SK-N-SH treated with all-trans-retinoic acid at 6 μM for 48 hours (cell line): Measurements from ENCODE around the gene QKI.

ENCODE experiments used
- ATAC-seq: fragments of 200-7000 bp; cut with Tn5 transposase; 3 replicates; pipeline ENCODE4 v1.9.1; 2020; ENCODE audit warnings: mild to moderate bottlenecking, moderate library complexity
- BACH2 ChIP-seq: fragments of 250-450 bp; sonication (Bioruptor Pico); IDR thresholded peaks from 2 replicates; pipeline ENCODE4 v1.9.0; 2021; ENCODE audit warnings: mild to moderate bottlenecking, borderline replicate concordance
- CSDC2 ChIP-seq: fragments of 250-450 bp; sonication (Bioruptor Pico); IDR thresholded peaks from 2 replicates; pipeline ENCODE4 v1.5.0; 2020; ENCODE audit warnings: mild to moderate bottlenecking, moderate library complexity
- CSRNP3 ChIP-seq: fragments of 250-450 bp; sonication (Bioruptor Pico); IDR thresholded peaks from 2 replicates; pipeline ENCODE4 v1.5.1; 2021; ENCODE audit warnings: mild to moderate bottlenecking, moderate library complexity
- ESRRG ChIP-seq: fragments of 250-450 bp; sonication (Bioruptor Pico); IDR thresholded peaks from 2 replicates; pipeline ENCODE4 v1.6.1; 2021; ENCODE audit warnings: mild to moderate bottlenecking
- GLIS3 ChIP-seq: fragments of 250-450 bp; sonication (Bioruptor Pico); IDR thresholded peaks from 2 replicates; pipeline ENCODE4 v1.5.0; 2020; ENCODE audit warnings: mild to moderate bottlenecking, moderate library complexity
- ISL1 ChIP-seq: fragments of 250-450 bp; sonication (Bioruptor Pico); IDR thresholded peaks from 2 replicates; pipeline ENCODE4 v2.1.2; 2022; ENCODE audit warnings: mild to moderate bottlenecking, moderate library complexity
- OSR1 ChIP-seq: fragments of 250-450 bp; sonication (Bioruptor Pico); IDR thresholded peaks from 2 replicates; pipeline ENCODE4 v1.8.0; 2022; ENCODE audit warnings: moderate library complexity, mild to moderate bottlenecking, inconsistent platforms
- PPARA ChIP-seq: fragments of 250-450 bp; sonication (Bioruptor Pico); IDR thresholded peaks from 2 replicates; pipeline ENCODE4 v1.5.0; 2020; ENCODE audit warnings: mild to moderate bottlenecking, borderline replicate concordance
- RARB ChIP-seq: fragments of 250-450 bp; sonication (Bioruptor Pico); IDR thresholded peaks from 2 replicates; pipeline ENCODE4 v1.8.0; 2021; ENCODE audit warnings: mild to moderate bottlenecking, moderate library complexity
- SNAI2 ChIP-seq: fragments of 250-450 bp; sonication (Bioruptor Pico); IDR thresholded peaks from 2 replicates; pipeline ENCODE4 v1.5.0; 2020; ENCODE audit warnings: mild to moderate bottlenecking, moderate library complexity
- TCF4 ChIP-seq: fragments of 250-450 bp; sonication (Bioruptor Pico); IDR thresholded peaks from 2 replicates; pipeline ENCODE4 v1.8.0; 2021; ENCODE audit warnings: mild to moderate bottlenecking, moderate library complexity, borderline replicate concordance
- TOX ChIP-seq: fragments of 250-450 bp; sonication (Bioruptor Pico); IDR thresholded peaks from 2 replicates; pipeline ENCODE4 v1.8.0; 2021; ENCODE audit warnings: mild to moderate bottlenecking, moderate library complexity, borderline replicate concordance
- ZC3H10 ChIP-seq: fragments of 250-450 bp; sonication (Bioruptor Pico); IDR thresholded peaks from 2 replicates; pipeline ENCODE4 v1.5.1; 2021; ENCODE audit warnings: mild to moderate bottlenecking, moderate library complexity
- ZFP3 ChIP-seq: fragments of 250-450 bp; sonication (Bioruptor Pico); IDR thresholded peaks from 2 replicates; pipeline ENCODE4 v1.5.0; 2020; ENCODE audit warnings: mild to moderate bottlenecking, moderate library complexity
- ZFP30 ChIP-seq: fragments of 450-650 bp; formaldehyde crosslinking; IDR thresholded peaks from 2 replicates; pipeline ENCODE4 v1.5.0; 2022; ENCODE audit warnings: mild to moderate bottlenecking, moderate library complexity
- ZNF565 ChIP-seq: fragments of 450-650 bp; formaldehyde crosslinking; conservative IDR thresholded peaks from 2 replicates; pipeline ENCODE4 v1.5.0; 2020; ENCODE audit warnings: low read depth, mild to moderate bottlenecking, moderate library complexity
- ZNF70 ChIP-seq: fragments of 450-650 bp; formaldehyde crosslinking; IDR thresholded peaks from 2 replicates; pipeline ENCODE4 v1.5.0; 2020; ENCODE audit warnings: mild to moderate bottlenecking, moderate library complexity
- ZNF8 ChIP-seq: fragments of 450-650 bp; formaldehyde crosslinking; IDR thresholded peaks from 2 replicates; pipeline ENCODE4 v1.5.0; 2020; ENCODE audit warnings: mild to moderate bottlenecking, moderate library complexity
- TF ChIP-seq, protein P1 (sequence below): fragments of 250-450 bp; sonication (Bioruptor Pico); IDR thresholded peaks from 2 replicates; pipeline ENCODE4 v1.5.1; 2020; ENCODE audit warnings: low read depth, mild to moderate bottlenecking, moderate library complexity
- TF ChIP-seq, protein P2 (sequence below): fragments of 250-450 bp; sonication (Bioruptor Pico); IDR thresholded peaks from 2 replicates; pipeline ENCODE4 v1.5.0; 2020; ENCODE audit warnings: mild to moderate bottlenecking, moderate library complexity
- TF ChIP-seq, protein P3 (sequence below): fragments of 250-450 bp; sonication (Bioruptor Pico); IDR thresholded peaks from 2 replicates; pipeline ENCODE4 v1.8.0; 2021; ENCODE audit warnings: low read depth, mild to moderate bottlenecking, moderate library complexity, borderline replicate concordance
- TF ChIP-seq, protein P4 (sequence below): fragments of 250-450 bp; sonication (Bioruptor Pico); IDR thresholded peaks from 2 replicates; pipeline ENCODE4 v1.8.0; 2020; ENCODE audit warnings: mild to moderate bottlenecking, moderate library complexity, borderline replicate concordance

The QKI gene

GRCh38 chr6:163397326-163397725 lies 17.2 kb upstream of the QKI start:
- ATAC-seq: no peak
- TF ChIP-seq TOX (CRISPR knock-in tag) (no peak), PPARA (no peak), CSDC2 (CRISPR knock-in tag) (no peak), GLIS3 (CRISPR knock-in tag) (no peak), ZC3H10 (no peak), OSR1 (no peak), ZNF8 (no peak), RARB (CRISPR knock-in tag) (no peak), ZNF70 (no peak), ZFP30 (CRISPR knock-in tag) (no peak), ISL1 (CRISPR knock-in tag) (no peak)

DNA sequence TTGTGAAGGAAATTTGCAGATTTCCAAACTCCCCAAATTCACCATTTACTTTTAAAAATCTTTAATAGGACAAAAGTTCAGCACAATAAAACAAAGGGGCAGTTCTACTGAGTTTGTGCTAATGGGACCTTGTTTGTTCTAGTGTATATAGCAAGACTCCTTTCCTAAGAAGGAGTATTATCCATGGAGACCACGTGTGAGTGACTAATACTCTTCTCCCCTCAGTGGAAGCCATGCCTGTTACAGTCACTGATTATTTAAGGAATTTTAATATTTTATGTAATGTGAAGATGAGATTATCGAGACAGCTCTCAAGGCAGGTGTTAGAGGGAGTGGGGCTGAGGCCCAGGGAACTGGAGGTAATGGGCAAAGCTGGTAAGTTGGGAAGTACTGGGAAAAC lies 16.4 kb upstream of the QKI start:
- TF ChIP-seq ZNF565 (CRISPR knock-in tag) (no peak), CSRNP3 (CRISPR knock-in tag) (no peak), ZFP30 (CRISPR knock-in tag) (no peak), ZNF70 (no peak), ESRRG (CRISPR knock-in tag) (no peak)
- TF ChIP-seq, protein P1, sequence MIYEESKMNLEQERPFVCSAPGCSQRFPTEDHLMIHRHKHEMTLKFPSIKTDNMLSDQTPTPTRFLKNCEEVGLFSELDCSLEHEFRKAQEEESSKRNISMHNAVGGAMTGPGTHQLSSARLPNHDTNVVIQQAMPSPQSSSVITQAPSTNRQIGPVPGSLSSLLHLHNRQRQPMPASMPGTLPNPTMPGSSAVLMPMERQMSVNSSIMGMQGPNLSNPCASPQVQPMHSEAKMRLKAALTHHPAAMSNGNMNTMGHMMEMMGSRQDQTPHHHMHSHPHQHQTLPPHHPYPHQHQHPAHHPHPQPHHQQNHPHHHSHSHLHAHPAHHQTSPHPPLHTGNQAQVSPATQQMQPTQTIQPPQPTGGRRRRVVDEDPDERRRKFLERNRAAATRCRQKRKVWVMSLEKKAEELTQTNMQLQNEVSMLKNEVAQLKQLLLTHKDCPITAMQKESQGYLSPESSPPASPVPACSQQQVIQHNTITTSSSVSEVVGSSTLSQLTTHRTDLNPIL (CRISPR knock-in tag): no peak
- TF ChIP-seq, all 23 proteins: peak for 0
- no peak for ATAC-seq

DNA sequence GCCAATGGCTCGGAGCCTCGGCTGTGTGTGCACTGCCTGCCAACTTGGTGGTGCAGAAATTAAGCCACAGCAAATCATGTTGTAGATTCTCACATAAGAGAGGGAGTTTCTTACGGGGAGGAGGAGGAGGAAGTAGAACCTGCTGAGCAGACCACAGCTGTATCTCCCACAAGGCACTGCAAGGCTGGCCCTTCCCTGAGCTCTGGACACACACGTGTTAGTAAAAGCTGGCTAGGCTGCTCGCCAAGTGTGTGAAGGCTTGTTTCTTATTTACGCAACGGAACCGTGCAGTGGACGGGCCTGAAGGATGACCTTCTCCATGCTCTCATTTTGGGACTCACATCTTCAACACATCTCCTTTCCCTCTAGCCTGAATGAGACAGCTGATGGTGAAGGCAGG lies 15.7 kb upstream of the QKI start:
- TF ChIP-seq OSR1: no peak
- no peak for TF ChIP-seq RARB (CRISPR knock-in tag)
- TF ChIP-seq, protein P2, sequence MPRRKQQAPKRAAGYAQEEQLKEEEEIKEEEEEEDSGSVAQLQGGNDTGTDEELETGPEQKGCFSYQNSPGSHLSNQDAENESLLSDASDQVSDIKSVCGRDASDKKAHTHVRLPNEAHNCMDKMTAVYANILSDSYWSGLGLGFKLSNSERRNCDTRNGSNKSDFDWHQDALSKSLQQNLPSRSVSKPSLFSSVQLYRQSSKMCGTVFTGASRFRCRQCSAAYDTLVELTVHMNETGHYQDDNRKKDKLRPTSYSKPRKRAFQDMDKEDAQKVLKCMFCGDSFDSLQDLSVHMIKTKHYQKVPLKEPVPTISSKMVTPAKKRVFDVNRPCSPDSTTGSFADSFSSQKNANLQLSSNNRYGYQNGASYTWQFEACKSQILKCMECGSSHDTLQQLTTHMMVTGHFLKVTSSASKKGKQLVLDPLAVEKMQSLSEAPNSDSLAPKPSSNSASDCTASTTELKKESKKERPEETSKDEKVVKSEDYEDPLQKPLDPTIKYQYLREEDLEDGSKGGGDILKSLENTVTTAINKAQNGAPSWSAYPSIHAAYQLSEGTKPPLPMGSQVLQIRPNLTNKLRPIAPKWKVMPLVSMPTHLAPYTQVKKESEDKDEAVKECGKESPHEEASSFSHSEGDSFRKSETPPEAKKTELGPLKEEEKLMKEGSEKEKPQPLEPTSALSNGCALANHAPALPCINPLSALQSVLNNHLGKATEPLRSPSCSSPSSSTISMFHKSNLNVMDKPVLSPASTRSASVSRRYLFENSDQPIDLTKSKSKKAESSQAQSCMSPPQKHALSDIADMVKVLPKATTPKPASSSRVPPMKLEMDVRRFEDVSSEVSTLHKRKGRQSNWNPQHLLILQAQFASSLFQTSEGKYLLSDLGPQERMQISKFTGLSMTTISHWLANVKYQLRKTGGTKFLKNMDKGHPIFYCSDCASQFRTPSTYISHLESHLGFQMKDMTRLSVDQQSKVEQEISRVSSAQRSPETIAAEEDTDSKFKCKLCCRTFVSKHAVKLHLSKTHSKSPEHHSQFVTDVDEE (CRISPR knock-in tag): no peak
- no peak for TF ChIP-seq ZNF70
- no peak for TF ChIP-seq ZNF565 (CRISPR knock-in tag)
- no peak for TF ChIP-seq ZC3H10
- no peak for TF ChIP-seq SNAI2 (CRISPR knock-in tag)
- TF ChIP-seq PPARA: no peak
- ATAC-seq: no peak

DNA sequence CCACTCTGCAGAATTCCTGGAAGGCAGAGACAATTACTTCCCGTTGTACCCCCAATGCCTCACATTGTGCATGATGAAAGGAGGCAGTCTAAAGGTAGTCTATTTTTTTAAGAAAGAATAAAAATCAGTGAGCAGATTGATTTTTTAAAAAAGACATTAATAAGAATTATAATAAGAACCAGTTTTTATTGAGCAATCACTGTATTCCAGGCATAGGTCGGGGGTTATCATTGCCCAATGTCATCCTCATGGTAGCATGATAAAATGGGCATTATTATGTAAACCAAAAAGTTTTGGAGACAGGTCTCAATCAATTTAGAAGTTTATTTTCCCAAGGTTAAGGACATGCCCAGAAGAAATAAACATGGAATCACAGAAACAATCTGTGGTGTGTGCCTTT lies 14.0 kb upstream of the QKI start:
- no peak for ATAC-seq
- TF ChIP-seq GLIS3 (CRISPR knock-in tag) (no peak), ZFP3 (CRISPR knock-in tag) (no peak), ZFP30 (CRISPR knock-in tag) (no peak)
- TF ChIP-seq, all 23 proteins: peak for 0

GRCh38 chr6:163401039-163401885 lies 13.3 kb upstream of the QKI start:
- no peak for TF ChIP-seq TOX (CRISPR knock-in tag)
- TF ChIP-seq, all 23 proteins: peak for 0
- no peak for ATAC-seq

DNA sequence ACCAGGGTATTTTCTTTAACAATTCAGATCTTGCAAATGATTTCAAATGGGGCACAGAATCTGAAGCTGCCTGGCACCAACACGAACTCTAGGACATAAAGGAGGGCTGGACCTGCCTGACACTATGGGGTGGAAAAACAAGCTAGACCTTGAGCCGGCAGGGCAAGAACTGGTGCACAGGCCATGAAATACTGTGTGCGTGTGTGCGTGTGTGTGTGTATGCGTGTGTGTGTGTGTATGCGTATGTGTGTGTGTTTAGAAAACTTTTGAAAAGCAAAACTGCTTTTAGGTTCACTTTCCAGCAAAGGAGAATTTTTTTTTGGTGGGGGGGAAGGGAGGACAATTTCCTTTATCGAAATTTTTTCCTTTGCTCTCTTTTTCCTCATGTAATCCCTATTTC lies 11.9 kb upstream of the QKI start:
- no peak for ATAC-seq
- TF ChIP-seq GLIS3 (CRISPR knock-in tag) (no peak), TCF4 (CRISPR knock-in tag) (no peak), ZNF565 (CRISPR knock-in tag) (no peak), ISL1 (CRISPR knock-in tag) (no peak), CSDC2 (CRISPR knock-in tag) (no peak), BACH2 (no peak), ZC3H10 (no peak), ZFP3 (CRISPR knock-in tag) (no peak)
- TF ChIP-seq, protein P3, sequence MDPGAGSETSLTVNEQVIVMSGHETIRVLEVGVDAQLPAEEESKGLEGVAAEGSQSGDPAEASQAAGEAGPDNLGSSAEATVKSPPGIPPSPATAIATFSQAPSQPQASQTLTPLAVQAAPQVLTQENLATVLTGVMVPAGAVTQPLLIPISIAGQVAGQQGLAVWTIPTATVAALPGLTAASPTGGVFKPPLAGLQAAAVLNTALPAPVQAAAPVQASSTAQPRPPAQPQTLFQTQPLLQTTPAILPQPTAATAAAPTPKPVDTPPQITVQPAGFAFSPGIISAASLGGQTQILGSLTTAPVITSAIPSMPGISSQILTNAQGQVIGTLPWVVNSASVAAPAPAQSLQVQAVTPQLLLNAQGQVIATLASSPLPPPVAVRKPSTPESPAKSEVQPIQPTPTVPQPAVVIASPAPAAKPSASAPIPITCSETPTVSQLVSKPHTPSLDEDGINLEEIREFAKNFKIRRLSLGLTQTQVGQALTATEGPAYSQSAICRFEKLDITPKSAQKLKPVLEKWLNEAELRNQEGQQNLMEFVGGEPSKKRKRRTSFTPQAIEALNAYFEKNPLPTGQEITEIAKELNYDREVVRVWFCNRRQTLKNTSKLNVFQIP (CRISPR knock-in tag): no peak
- TF ChIP-seq, protein P1 (CRISPR knock-in tag): no peak
- TF ChIP-seq, protein P4, sequence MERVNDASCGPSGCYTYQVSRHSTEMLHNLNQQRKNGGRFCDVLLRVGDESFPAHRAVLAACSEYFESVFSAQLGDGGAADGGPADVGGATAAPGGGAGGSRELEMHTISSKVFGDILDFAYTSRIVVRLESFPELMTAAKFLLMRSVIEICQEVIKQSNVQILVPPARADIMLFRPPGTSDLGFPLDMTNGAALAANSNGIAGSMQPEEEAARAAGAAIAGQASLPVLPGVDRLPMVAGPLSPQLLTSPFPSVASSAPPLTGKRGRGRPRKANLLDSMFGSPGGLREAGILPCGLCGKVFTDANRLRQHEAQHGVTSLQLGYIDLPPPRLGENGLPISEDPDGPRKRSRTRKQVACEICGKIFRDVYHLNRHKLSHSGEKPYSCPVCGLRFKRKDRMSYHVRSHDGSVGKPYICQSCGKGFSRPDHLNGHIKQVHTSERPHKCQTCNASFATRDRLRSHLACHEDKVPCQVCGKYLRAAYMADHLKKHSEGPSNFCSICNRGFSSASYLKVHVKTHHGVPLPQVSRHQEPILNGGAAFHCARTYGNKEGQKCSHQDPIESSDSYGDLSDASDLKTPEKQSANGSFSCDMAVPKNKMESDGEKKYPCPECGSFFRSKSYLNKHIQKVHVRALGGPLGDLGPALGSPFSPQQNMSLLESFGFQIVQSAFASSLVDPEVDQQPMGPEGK (CRISPR knock-in tag): no peak
